Stimulated activated CD4-positive, alpha-beta T cell treated with anti-CD3 and anti-CD28 coated beads, Interleukin-15, amount 100 ng/mL, for 48 hours (primary cell): ENCODE measurements around the gene POU2AF2.
"Not testable (repeated sequence)": the region's sequence is repeated elsewhere in the genome, so short reads cannot be mapped to it uniquely, and the experiment has no call there.

Experiments used
- DNase-seq, 2 donors: peaks; one replicate each; pipeline ENCODE4 v3.0.0-alpha.2; 2020; ENCODE audit warnings: low read depth in 2 of 2

The POU2AF2 gene

DNA sequence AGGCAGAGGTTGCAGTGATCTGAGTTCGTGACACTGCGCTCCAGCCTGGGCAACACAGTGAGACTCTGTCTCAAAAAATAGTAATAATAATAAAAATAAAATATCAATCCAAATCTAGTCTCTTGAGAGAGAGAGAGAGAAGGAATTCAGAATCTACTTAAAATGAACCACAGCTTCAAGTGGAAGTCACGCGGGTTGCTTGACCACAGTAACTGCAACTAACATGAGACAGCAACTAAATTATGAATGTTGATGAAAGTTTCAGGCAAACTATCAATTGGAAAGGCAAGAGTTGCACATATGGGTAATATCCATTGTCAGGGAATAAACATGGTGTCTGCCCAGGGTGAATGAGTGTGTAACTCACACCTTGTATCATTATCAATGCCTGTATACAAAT lies 12.5 kb downstream of the POU2AF2 start:
- no peak for DNase-seq

DNA sequence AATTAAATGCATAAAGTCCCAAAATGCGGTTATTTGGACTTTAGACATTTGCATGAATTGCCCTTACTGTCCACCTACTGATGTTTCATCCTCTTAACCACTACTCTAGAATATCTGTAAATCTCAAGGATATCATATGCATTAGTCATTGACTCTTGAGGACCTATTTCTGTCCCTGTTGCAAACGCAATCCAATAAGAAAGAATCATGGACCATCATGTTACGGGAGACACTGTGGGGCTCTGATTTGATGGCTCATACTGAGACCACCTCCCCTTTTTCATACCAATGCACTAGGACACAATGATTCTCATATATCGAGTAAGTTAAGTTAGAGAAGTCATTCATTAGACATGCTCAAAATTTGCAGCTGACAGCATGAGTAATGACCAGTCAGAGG lies 14.4 kb downstream of the POU2AF2 start:
- no peak for DNase-seq

DNA sequence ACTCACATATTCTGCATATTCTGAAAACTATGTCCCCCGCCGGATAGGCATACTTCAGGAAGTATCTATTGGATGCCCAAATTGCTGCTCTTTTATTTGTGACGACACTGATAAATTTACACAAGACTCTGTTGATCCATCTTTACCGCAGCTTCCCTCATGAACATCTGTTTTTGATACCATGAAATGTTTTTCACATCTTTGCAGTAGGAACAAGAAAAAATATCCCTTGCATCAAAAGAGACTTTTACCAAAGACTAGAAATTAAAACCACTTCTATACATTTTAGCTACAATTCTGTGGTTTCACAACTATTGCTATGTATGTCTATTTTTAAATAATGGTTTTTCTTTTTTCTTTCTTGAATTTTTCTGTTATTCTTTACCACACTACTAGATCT lies 15.3 kb downstream of the POU2AF2 start:
- DNase-seq, result no peak

DNA sequence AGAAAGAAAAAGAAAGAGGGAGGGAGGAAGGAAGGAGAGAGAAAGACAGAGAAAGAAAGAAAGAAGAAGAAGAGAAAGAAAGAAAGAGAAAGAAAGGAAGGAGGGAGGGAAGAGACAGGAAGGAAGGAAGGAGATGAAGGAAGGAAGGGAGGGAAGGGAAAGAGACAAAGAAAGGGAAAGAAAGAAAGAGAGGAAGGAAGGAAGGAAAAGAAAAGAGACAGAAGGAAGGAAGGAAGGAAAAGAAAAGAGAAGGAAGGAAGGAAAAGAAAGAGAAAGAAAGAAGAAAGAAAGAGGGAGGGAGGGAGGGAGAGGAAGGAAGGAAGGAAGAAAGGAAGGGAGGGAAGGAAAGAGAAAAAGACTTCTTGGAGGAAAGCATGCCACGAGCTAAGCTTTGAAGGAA lies 19.1 kb downstream of the POU2AF2 start:
- no peak for DNase-seq

DNA sequence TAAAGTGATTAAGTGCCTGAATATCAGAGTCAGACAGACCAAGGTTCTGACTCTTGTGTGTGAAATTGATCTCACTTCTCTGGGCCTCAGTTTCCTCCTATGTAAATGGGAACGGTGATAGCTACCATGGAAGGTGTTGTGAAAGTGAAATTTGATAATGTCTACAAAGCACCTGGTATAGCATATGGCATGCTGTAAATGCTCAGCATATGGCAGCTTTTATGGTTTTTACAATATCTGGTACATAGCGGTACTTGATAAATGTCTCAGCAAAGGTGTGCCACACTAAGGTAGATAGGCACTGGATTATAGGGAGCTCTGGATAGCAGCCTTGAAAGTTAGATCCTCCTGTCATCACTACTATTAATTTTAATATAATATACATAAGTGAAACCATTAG lies 19.9 kb downstream of the POU2AF2 start:
- no peak for DNase-seq

DNA sequence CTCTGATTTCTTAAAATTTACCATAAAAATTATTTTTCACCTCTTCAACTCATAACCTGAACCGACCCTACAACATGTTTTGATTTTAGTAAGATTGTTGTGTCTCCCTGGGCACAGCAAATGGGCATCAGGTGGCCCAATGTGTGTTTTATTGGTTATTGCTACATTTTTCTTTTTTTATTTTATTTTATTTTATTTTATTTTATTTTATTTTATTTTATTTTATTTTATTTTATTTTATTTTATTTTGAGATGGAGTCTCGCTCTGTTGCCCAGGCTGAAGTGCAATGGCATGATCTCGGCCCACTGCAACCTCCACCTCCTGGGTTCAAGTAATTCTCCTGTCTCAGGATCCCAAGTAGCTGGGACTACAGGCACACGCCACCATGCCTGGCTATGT lies 22.8 kb downstream of the POU2AF2 start:
- DNase-seq, result not testable (repeated sequence)

DNA sequence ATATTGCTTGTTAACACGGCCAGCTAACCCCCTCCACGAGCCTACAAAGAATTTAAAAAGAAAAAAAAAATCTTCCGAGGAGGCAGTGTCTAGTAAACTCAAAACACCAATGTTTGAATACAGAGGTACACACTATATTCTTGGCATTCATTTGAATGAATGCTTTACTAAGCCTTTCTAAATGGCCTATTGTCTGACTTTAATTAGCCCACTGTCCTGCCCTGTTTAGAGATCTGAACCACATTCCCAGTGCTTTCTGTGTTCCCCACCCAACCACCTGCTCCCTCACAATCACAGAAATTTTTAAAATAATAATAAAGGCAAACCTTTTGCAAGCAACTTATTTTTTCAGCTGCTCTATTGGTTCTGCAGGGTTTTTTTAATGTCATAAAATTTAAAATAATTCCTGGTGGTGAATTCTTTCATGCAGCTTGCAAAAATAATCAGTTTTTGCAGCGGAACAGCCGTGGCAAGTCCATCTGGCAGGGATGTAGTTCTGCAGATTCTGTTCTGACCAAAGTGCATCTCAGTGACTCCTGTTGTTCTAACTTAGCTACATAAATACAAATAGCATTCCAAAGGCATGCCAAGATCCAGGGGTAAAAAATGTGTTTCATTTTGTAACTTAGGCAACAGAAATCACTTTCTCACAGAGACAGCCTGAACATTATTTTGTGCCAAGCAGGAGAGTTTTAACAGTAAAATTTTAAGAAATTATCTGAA lies 23.8 kb downstream of the POU2AF2 start:
- DNase-seq, result no peak

DNA sequence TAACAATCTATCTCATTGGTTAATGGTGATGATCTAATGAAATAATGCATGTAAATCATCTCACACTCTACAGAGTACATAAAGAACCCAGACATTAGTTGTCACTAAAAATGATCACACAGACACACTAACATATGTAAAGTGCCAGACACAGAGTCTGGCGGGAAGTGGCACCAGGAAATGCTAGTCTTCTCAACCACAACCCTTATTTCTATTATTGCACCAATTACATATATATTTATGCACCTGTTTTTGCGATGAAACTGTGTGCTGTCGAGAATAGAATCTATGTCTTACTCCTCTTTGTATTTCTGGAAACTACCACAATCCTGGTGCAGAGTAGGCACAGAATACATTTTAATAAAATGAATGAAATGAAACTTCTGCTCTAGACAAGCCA lies 26.9 kb downstream of the POU2AF2 start:
- DNase-seq, result no peak

DNA sequence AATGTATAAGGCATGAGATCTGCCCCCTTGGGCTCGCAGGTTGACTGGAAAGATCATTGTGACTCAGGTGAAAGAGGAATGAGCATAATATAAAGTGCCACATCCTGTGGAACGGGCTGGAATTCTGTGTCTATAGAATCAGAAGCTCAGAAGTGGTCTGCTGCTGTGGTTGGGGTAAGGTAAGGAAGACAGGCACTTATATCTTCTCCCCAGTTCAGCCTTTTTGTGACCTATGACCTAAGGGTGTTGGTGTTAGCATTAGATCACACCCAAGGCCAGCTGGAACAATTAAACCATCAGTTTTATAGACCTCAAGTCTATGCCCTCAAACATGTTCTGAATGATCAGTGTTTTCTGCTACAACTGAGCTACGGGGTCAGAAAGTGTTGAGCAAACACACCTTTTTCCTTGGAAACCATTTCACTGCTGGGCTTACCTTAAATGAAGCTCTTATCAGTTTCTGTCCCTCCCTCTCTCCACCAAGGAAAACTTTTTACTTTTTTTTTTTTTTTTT lies 37.1 kb downstream of the POU2AF2 start:
- no peak for DNase-seq

DNA sequence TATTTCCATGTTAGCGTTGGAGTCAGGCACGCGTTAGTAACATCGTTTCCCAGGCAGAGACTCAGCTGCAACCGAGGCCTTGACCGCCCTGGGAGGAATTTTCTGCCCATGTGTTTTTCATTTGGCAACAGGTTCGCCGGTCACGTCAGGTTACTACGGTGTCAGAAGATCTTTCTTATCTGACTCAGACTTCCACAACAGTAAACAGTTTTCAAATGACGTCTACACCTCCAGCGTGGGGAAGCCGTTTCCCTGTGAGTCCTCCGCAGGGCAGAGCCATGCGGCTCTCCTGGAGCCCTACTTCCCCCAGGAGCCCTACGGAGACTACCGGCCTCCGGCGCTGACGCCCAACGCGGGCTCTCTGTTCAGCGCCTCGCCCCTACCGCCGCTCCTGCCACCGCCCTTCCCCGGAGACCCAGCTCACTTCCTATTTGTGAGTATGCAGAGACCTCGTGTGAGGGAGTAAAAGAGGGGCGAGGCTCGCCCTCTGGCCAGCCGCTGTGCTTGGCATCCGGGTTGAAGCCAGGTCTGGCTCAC lies 38.5 kb downstream of the POU2AF2 start:
- DNase-seq, result no peak

DNA sequence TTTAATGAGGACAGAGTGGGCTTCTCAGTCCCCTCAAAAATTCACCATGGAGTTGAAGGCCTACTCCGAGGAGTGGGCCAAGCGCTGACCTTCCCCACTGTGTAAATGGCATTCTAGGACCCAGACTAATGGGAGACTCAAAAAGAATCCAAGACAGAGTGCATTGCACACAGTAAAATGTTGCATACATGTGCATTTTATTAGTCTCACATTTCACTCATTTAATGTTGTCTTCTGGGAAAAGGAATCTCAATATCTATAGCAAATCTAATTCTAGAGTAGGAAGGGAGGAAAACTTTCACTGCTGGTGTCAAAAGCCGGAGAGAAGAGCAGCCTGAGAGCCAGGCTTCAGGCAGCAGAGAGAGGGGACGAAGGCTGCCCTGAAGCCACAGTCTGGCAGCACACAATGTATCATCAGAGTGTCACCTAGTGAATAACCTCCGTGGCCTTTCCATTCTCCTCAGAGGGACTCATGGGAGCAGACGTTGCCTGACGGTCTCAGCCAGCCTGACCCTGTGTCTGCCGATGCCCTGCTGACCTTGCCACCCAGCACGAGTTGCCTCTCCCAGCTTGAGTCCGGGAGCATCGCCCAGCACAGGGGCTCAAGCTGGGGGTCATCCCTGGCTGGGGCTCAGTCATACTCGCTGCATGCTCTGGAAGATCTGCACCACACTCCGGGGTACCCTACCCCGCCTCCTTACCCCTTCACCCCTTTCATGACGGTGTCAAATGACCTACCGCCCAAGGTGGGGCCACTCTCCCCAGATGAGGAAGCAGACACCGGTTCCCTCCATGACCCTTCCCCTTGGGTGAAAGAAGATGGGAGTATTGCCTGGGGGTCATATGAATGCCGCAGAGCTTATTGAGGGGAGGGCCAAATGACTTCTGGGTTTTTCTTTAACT lies 39.9 kb downstream of the POU2AF2 start:
- DNase-seq, result no peak

DNA sequence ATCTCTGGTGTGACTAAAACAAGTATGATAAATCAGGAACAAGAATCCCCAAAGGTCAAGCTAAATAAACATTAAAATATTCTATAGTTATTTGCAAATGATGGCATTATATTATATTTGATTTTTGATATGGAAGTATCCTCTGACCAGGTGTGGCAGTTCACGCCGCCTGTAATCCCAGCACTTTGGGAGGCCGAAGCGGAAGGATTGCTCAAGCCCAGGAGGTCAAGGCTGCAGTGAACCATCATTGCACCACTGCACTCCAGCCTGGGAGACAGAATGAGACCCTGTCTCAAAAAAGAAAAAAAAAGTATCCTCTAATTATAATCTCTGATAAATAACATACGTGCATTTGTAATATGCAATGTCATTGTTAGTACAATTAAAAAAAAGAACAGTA lies 46.2 kb downstream of the POU2AF2 start:
- DNase-seq, result no peak

DNA sequence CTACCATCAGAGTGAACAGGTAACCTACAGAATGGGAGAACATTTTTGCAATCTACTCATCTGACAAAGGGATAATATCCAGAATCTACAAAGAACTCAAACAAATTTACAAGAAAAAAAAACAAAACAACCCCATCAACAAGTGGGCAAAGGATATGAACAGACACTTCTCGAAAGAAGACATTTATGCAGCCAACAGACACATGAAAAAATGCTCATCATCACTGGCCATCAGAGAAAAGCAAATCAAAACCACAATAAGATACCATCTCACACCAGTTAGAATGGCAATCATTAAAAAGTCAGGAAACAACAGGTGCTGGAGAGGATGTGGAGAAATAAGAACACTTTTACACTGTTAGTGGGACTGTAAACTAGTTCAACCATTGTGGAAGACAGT lies 46.9 kb downstream of the POU2AF2 start:
- not testable (repeated sequence) for DNase-seq

DNA sequence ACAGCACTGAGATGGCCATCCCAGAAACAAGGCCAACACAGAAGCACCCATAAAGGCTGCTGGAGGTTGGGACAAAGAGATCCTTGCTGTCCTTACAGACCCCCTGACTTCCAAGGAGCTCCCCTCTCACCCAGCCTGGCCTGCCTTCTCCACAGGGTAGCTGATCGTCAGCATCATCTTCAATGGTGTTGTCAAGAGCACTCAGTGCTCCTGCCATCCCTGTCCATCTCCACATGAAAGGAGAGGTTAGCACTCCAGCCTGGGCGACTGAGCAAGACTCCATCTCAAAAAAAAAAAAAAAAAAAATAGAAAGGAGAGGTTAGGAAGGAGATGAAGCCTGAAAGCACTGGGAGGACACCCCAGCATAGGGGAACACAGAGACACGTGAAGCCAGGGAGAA lies 50.7 kb downstream of the POU2AF2 start:
- no peak for DNase-seq

DNA sequence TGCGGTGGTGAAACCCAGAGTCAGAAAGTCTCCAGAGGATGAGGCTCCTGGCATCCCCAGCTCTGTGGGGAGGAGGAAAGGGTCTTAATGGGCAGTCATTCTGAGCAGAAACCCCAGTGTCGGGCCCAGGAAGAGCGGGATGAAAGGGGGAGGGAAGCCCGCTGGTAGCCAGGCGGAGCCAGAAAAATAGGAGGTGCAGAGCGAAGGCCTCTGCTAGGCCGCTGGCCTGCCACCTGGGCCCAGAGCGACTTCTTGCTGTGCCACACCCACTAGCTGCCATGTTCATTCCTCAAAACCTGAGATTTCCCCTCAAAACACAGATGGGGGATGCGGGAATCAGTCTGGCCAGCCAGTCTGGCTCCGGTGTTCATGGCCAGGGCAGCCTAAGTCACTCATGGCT lies 52.2 kb downstream of the POU2AF2 start:
- DNase-seq, result no peak

DNA sequence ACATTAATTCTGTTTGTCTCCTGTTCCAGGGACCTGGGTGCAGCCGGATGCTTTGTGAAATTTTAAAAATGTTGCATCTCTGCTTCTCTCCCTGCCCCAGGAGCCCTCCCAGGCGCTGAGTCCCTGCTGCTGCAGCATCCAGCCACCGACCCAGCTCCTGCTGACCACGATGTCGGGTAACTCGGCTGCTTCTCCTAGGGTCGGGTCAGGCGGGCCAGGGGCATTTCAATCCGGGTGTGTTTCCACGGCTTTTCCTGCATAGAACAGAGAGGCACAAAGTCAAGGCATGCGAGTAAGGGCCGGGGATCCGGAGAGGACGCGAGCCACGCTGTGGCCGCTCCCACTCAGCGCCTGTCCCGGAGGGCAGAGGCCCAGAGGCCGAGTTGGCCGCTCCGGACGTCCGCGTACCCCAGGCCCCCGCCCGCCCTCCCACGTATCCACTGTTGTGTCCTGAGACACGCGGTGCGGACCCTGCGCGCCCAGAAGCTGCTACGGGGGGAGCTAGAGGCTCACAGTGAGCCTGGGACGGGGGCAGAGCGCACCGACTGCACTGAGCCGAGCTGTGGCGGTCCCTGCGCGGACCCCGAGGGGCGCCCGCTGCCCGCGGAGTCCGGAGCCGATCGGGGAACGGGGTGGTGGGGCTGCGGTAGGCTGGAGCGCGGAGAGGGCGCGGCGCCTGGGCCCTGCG lies 53.0 kb downstream of the POU2AF2 start, which contains the start of gene POU2AF3:
Gene POU2AF3 (plus strand): TSS at position 134 of the 688 bp plus-strand sequence. CDS start 36 bp downstream, at position 170.
- no peak for DNase-seq

DNA sequence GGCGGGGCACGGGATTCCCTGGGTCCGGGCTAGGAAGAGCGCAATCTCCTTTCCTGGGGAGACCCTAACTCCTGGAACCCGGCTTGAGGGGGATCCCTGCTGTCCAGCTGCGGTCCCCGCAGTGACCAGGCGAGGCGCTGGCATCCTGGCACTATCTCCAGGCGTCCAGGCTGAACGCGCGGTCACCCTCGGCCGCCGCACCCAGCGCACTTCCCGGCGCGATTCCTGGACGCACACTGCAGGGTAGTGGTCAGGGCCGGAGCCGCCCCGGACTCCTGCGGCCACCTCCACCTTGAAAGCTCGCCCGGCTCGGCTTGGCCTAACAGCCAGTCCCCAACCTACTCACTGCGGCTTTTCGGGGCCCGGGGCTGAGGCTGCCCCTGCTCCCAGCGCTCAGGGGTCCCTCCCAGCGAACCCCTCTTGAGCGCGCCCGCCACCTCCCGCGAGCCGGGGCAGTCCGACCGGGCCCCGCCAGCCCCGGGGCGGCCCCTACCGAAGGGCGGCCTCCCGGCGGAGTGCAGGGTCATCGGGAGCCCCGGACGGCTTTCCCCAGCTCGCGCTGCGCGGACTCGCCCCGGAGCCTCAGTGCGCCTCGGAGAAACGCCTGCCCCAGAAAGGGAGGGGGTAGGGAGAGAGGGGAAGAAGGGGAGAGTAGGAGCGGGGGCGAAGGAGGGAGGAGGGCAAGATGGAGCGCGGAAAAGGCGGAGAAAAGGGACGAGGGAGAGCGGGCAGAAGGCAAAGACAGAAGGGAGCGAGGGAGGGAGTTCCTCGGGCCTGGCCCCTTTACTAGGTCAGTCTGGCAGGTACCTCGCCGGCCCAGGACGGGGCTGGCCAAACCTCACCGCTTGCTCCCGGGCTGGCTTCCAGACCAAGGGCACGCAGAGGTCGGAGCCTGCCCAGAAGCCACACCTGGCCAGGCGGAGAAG lies 53.8 kb downstream of the POU2AF2 start:
- no peak for DNase-seq

DNA sequence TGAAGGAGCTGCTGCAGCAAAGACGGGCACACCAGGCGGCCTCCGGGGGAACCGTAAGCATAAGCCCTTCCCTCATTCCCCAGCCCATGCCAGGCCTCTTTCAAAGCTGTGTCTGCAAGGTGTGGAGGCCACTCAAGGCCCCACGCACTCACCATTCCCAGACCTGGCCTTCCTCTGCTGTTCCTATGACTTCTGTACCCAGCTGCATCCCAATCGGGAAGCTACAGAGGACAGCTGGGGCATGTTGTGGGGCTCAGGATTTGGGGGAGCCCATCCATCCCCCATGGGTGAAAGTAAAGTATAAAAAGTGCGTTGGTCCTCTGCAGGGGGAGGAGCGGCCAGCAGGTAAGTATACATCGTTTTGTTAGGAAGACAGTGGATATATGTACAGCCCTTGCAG lies 55.0 kb downstream of the POU2AF2 start:
- no peak for DNase-seq

DNA sequence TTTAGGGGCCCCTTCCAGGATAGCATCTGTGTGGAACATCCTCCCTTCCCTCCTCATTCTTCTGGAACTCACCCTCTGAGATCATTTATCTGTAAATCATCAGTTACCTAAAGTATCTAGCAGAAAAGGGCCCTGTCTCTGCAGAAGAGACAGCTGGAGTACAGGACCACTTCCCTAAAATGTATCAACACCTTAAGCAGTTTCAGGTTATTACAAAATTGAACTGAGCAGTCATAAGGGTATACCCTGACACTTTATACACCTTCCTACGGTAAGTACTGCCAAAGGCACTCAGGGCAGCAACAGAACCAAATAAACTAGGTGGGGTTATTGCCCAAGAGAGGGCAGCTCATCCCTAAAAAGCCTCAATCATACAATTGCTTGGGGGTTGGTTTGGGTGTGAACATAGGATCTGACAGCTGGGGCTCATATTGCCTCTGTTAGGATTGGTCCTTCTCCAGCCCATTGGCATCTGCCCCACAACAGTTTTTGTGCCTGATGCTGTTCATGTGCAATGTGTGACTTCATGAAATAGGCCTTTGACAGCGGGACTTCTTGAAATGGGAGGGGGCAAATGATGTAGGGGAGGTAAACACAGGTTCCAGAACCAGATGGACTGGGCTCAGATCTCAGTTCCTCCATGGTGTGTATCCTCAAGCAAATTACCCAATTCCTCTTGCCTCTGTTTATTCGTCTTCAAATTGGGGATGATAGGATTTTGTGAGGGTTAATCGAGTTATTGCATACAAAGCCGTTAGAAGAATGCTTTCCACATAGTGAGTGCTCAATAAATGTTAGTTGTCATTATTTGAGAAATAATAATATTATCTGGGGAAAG lies 55.7 kb downstream of the POU2AF2 start:
- DNase-seq, result no peak

DNA sequence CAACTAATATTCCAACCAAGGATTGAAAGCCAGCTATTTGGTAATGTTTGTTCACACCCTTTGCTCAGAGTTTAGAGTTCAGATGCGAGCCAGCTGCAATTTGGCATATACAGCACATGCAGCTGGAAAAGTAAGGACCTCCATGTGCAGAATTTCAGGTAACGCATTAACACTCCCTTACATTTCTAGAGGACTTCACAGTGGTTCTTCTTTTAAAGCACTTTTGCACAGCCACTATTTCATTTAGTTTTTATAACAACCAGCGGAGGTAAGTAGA lies 56.3 kb downstream of the POU2AF2 start:
- no peak for DNase-seq
